SK-N-MC (cell line): Measurements from ENCODE around the gene TXK.

Source experiments
- DNase-seq: peaks from one replicate; pipeline ENCODE4 v3.0.0-alpha.2; 2011; ENCODE audit warnings: low read depth, low spot score
- H3K27ac ChIP-seq: fragments of 200-600 bp; sonication (generic); 2 replicates; pipeline ENCODE4 v1.5.1; 2016; ENCODE audit warnings: mixed run types
- H3K36me3 ChIP-seq: fragments of 200-600 bp; sonication (generic); 2 replicates; pipeline ENCODE4 v1.6.1; 2017; ENCODE audit warnings: antibody characterized with exemption, low read length, mixed read lengths; ENCODE audit not compliant: insufficient read depth
- H3K4me3 ChIP-seq: fragments of 200-600 bp; sonication (generic); 2 replicates; pipeline ENCODE4 v1.5.1; 2016
- H3K9ac ChIP-seq: fragments of 200-600 bp; sonication (generic); 2 replicates; pipeline ENCODE4 v1.8.0; 2017; ENCODE audit warnings: mixed run types, mixed read lengths; ENCODE audit not compliant: insufficient read length
- H3K9me3 ChIP-seq: fragments of 200-600 bp; sonication (generic); 2 replicates; pipeline ENCODE4 v1.6.1; 2017; ENCODE audit warnings: low read depth, mild to moderate bottlenecking, antibody characterized with exemption, low read length, moderate library complexity, mixed read lengths
- EZH2 ChIP-seq: fragments of 200-600 bp; sonication (generic); IDR thresholded peaks from one replicate; pipeline ENCODE4 v1.6.1; 2017; ENCODE audit warnings: antibody characterized with exemption
- FOXP2 ChIP-seq: optimal IDR thresholded peaks from 2 replicates; pipeline ENCODE3; 2011; ENCODE audit warnings: mild to moderate bottlenecking, moderate library complexity; ENCODE audit not compliant: insufficient read depth; ENCODE audit errors: extremely low read length, control extremely low read depth
- POLR2AphosphoS5 ChIP-seq: IDR thresholded peaks from 2 replicates; pipeline ENCODE4 v1.6.1; 2012; ENCODE audit warnings: mild to moderate bottlenecking, low read depth, low read length, borderline replicate concordance

Gene TXK

DNA sequence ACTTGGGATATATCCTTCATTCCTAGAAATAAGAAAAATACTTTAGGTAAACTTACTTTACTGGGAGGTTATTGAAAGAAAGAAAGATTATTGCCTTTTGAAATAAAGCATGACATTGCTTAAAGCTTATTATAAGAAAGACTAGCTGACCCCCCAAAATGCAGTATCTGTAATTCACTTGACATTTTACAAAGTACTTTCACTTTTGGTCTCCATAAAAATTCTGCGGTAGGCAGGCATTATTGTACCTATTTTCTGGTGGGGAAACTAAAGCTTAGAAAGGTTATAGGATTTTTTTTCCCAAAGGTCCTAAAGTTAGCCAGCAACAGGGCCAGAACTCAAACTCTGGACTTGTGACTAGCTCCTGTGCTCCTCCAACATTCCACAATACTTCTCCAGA lies 29.7 kb upstream of the TXK start:
- Histone ChIP-seq H3K27ac (no peak overlapping the region), H3K9ac (no peak overlapping the region), H3K4me3 (no peak overlapping the region), H3K36me3 (no peaks in the 10 kb centered on the region), H3K9me3 (no peaks in the 10 kb centered on the region)
- no peak for TF ChIP-seq FOXP2
- no peak for TF ChIP-seq EZH2
- no peak for TF ChIP-seq POLR2AphosphoS5
- no peak for DNase-seq

DNA sequence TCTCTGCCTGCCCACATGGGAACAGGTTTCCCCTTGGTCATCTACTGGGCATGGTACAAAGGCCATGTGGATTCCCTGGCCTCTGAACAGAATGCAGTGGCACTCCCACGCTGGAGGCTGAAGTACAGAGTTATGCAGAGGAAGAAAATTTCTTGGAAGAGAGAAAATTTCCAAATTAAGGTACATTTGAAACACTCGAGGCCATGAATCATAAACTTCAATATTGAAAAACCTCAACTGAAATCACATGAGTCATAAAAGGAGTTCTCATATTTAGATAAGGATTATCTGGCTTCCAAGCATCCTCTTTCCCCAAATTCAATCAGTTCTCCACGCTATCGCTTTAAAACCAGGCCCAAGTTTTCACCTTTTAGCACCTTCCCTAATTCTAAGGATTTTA lies 28.1 kb upstream of the TXK start:
- no peaks in the 10 kb centered on the region for H3K9me3 ChIP-seq
- H3K4me3 ChIP-seq = no peak overlapping the region
- no peak for DNase-seq
- H3K36me3 ChIP-seq = no peaks in the 10 kb centered on the region
- no peak overlapping the region for H3K9ac ChIP-seq
- H3K27ac ChIP-seq = no peak overlapping the region
- TF ChIP-seq POLR2AphosphoS5 (no peak), EZH2 (no peak), FOXP2 (no peak)

DNA sequence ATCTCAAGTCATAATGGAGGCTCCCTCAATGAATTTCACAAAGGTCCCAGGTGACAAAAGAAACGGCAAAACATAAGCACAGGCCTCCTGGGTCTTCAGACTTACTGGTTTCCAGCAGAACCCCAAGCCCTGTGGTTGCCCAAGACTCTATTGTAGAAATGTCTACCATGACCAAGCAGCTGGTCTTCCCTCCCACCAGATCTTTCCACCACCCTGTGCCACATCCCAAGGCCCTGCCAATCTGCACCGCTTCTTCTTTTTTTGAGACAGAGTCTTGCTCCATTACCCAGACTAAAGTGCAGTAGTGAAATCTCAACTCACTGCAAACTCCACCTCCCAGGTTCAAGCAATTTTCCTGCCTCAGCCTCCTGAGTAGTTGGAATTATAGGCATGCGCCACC lies 23.2 kb upstream of the TXK start:
- Histone ChIP-seq H3K36me3 (no peaks in the 10 kb centered on the region), H3K9me3 (0 out of 2 replicates have a peak, but pooled peaks cover 6% of the 10 kb centered on the region), H3K9ac (no peak overlapping the region), H3K27ac (no peak overlapping the region), H3K4me3 (no peak overlapping the region)
- TF ChIP-seq POLR2AphosphoS5 = no peak
- TF ChIP-seq EZH2 = no peak
- TF ChIP-seq FOXP2 = no peak
- no peak for DNase-seq

DNA sequence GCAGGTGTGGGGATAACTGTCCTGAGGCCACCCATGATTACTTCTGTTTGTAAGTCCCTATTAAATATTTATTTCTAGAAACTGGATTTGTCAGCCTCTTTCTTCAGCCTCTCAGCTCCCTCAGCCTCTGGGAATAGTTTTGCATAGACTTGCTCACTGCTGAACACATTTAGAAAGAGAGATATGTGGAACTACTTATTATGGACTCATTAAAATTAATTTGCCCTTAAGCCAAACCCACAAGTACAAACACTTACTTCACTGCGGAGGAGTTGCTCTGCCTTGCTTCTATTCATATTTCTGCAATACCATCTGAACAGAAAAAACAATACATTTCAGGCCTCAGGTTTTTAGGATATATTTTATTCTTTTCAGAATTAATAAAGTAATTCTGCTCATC lies 22.4 kb upstream of the TXK start:
- TF ChIP-seq POLR2AphosphoS5 = no peak
- 0 out of 2 replicates have a peak, but pooled peaks cover 6% of the 10 kb centered on the region for H3K9me3 ChIP-seq
- no peak overlapping the region for H3K27ac ChIP-seq
- DNase-seq = no peak
- H3K36me3 ChIP-seq = no peaks in the 10 kb centered on the region
- H3K4me3 ChIP-seq = no peak overlapping the region
- no peak overlapping the region for H3K9ac ChIP-seq

DNA sequence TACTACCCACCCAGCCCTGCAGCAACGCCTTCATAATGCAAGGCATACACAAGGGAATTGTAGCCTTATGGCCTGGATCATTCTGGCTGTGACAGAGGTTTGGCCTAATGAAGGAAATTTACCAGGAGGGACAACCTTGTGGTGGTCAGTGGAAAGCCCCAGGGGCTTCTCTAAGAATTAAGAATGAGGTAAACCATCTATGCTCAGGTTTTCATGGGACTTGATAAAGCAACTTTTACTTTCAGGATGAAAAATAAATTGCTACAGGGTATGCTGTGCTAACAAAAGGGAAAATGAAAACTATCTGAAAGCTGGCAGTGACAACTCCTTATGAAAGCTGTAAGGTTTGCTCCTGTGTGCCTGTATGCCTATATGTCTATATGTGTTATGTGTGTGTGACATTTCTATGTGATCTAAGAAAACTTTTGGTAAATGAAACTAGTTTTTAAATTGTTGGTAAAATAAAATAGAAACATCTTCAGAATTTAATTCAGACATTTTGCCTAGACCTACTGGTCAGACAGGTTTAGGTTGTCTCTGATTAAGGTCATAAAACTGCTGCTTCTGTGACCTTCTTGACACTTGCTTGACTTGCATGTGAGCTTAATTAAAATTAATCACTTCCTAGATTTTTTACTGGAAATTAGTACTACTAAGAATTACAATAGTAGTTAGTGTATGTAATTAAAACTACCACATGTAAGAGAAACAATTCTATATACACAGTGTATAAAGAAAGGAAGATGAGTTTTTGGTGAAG lies 19.9 kb upstream of the TXK start:
- H3K27ac ChIP-seq = no peak overlapping the region
- no peaks in the 10 kb centered on the region for H3K36me3 ChIP-seq
- no peak overlapping the region for H3K9ac ChIP-seq
- no peak overlapping the region for H3K4me3 ChIP-seq
- no peak for DNase-seq
- TF ChIP-seq EZH2 (no peak), FOXP2 (no peak), POLR2AphosphoS5 (no peak)
- 0 out of 2 replicates have a peak, but pooled peaks cover 6% of the 10 kb centered on the region for H3K9me3 ChIP-seq

DNA sequence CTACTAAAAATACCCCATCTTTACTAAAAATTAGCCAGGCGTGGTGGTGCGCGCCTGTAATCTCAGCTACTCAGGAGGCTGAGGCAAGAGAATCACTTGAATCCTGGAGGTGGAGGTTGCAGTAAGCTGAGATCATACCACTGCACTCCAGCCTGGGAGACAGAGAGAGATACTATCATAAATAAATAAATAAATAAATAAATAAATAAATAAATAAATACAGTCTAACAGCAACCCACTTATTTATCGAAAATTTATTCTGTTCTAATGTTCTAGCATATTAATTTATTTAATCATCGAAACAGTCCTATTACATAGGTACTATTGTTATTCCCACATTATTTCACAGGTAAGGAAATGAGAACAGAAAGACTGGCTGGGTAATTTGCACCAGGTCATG lies 18.2 kb upstream of the TXK start:
- H3K36me3 ChIP-seq = no peaks in the 10 kb centered on the region
- 0 out of 2 replicates have a peak, but pooled peaks cover 6% of the 10 kb centered on the region for H3K9me3 ChIP-seq
- no peak overlapping the region for H3K4me3 ChIP-seq
- DNase-seq = no peak
- TF ChIP-seq POLR2AphosphoS5 = no peak
- TF ChIP-seq FOXP2 = no peak
- no peak for TF ChIP-seq EZH2
- H3K9ac ChIP-seq = no peak overlapping the region
- H3K27ac ChIP-seq = no peak overlapping the region

DNA sequence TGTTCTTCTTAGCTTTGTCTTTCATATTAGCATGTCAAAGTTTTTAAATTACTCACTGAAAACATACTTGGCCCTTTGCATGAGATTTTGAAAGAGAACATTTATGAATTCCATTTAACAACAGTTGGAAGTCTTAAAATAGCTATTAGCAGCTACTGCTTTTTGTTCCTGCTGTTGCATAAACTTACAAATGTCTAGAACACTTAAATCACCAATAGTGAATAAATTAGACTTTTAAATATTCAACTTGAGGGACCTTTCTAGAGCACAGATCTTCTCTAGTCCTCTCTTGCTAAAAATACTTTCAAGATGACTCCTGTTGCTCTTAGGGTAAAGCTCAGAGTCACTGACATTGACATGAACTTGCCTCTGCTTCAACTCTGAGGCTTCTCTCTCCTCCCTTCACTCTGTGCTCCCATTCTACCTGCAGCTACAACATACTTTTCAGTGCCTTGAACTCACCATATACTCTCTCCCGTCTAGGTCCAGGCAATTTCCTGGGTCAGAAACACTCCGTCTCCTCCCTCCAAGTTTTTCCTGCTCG lies 15.8 kb upstream of the TXK start:
- H3K36me3 ChIP-seq = no peaks in the 10 kb centered on the region
- DNase-seq = no peak
- 0 out of 2 replicates have a peak, but pooled peaks cover 6% of the 10 kb centered on the region for H3K9me3 ChIP-seq
- H3K27ac ChIP-seq = no peak overlapping the region
- no peak for TF ChIP-seq EZH2
- TF ChIP-seq POLR2AphosphoS5 = no peak
- TF ChIP-seq FOXP2 = no peak
- no peak overlapping the region for H3K9ac ChIP-seq
- H3K4me3 ChIP-seq = no peak overlapping the region

DNA sequence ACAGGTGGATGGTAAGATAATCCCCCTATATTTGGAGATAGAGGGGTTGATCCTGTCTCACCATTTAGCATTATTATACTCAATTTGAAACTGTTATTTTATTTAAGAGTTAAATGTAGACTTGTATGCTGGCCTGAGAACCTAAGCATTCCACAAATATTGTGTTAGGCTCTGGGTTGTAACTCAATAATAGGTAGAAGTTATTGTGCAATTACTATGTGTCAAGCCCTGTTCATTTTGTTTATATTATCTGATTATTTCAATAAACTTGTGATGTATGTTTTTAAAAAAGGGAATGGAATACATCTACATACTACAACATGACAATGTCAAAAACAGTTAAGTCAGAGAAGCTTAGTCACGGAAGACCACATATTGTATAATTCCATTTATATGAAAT lies 13.6 kb upstream of the TXK start:
- DNase-seq = no peak
- H3K9me3 ChIP-seq = 0 out of 2 replicates have a peak, but pooled peaks cover 2% of the 10 kb centered on the region
- H3K36me3 ChIP-seq = no peaks in the 10 kb centered on the region
- TF ChIP-seq EZH2 (no peak), POLR2AphosphoS5 (no peak), FOXP2 (no peak)
- no peak overlapping the region for H3K27ac ChIP-seq
- H3K4me3 ChIP-seq = no peak overlapping the region
- no peak overlapping the region for H3K9ac ChIP-seq
